ENCODE measurements around the gene EPS15. TPM values are rescaled to one million over a fixed set of nuclear protein-coding genes. Genes with fewer than 3 reads are reported as not detected.

Gene EPS15
- total and polyA plus RNA-seq, 8 donors = 45.6 to 79.0 (median 54.9) TPM

GRCh38 chr1:51304360-51304759 lies 214.7 kb downstream of the EPS15 start:
- intact Hi-C loops (cut with DNase I) = no loop called here
- no peaks in the 10 kb centered on the region for H3K27me3 ChIP-seq
- no peak overlapping the region for H3K4me3 ChIP-seq
- ATAC-seq (no peak), DNase-seq (no peak)
- no peaks in the 10 kb centered on the region for H3K36me3 ChIP-seq
- TF ChIP-seq CTCF (IDR thresholded peaks at IDR 0.05) = no peak
- H3K4me1 ChIP-seq = peaks cover 0 to 15% of the 10 kb centered on the region in 2 donors
- no peak overlapping the region for H3K27ac ChIP-seq
- no peaks in the 10 kb centered on the region for H3K9me3 ChIP-seq

Other genes starting within 250 kb of the EPS15 start
- 10 to 100 TPM; 40.8 to 44.6 TPM for gene TTC39A, start 188.7 kb downstream of the EPS15 start, total RNA-seq
- gene TTC39A, start 188.7 kb downstream of the EPS15 start, polyA plus RNA-seq (ENCODE audit: insufficient read length in 6 of 6) = 10 to 100 TPM in 2 of 6 donors, 1 to 10 TPM in 4; 8.0 to 16.0 (median 9.2) TPM
- gene OSBPL9, start 97.8 kb upstream of the EPS15 start, total RNA-seq = 10 to 100 TPM; 63.1 to 73.3 TPM
- gene OSBPL9, start 97.8 kb upstream of the EPS15 start, polyA plus RNA-seq (ENCODE audit: insufficient read length in 6 of 6) = 100 to 1,000 TPM in 5 of 6 donors, 10 to 100 TPM in 1; 97.6 to 139 (median 121) TPM

Measured in left lung (tissue), 10 donors.